ENCODE results near the gene ETV4. TPM values are rescaled to one million over a fixed set of nuclear protein-coding genes. Genes with fewer than 3 reads are reported as not detected.
A peak's percentile ranks its signal among the peaks of the same experiment; 100 is the strongest.

The ETV4 gene
- total RNA-seq, 1 experiment from 2014 or later = 37.8 TPM

DNA sequence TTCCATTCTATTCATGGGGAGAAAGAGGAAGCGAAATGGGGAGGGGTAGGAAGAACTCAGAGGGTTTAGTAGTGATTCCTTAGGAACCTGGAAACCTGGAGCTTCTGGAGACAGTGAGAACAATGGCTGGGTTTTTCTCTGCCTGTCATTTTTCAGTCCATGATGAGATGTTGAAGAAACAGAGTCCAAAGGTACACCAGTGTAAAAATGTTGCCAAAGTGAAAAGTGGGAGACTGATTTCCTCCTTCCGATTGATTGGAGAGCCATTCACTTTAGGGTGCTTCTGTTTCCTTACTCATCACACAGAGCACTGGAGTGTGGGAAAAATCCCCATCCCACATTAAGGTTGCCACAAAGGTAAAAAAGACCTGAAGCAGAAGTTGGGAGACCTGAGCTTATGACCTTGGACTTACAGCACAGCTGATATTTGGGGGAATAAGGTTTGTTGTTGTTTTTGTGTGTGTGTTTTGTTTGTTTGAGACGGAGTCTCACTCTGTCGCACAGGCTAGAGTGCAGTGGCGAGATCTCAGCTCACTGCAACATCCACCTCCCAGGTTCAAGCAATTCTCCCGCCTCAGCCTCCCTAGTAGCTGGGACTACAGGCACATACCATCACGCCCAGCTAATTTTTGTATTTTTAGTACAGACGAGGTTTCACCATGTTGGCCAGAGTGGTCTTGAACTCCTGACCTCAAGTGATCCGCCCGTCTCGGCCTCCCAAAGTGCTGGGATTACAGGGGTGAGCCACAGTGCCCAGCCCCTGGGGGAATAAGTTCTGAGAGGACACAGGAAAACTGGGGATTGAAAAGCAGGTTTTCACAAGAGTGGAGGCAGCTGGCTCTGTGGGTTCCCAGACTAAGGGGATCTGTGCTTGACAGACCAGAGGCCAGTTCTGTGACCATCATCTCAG is 63.8 kb downstream of the ETV4 start:
- H3K4me1 Mint-ChIP-seq (ENCODE audit: low read depth, unreplicated experiment) = peaks cover 13% of the 10 kb centered on the region
- no peaks in the 10 kb centered on the region for H3K27me3 Mint-ChIP-seq (ENCODE audit: insufficient read depth, unreplicated experiment)
- intact Hi-C loops (cut with micrococcal nuclease; ENCODE audit: unreplicated experiment) = loop anchor here (1.0 kb wide), 3 partner anchors 84 to 114 kb away; partner anchors contain the start of gene ARL4D
- H3K36me3 Mint-ChIP-seq (ENCODE audit: insufficient read depth, unreplicated experiment) = peaks cover 8% of the 10 kb centered on the region
- POLR2A ChIA-PET = interaction anchor here (0.5 to 3.8 kb wide), 7 partner anchors 84 to 527 kb away, joined by 3 to 39 read pairs (median 13); partner anchors contain the start of gene ARL4D
- Histone ChIP-seq H3K9me3 (no peaks in the 10 kb centered on the region), H3K36me3 (ENCODE audit: control insufficient read depth, insufficient read depth, low read length) (no peaks in the 10 kb centered on the region), H3K4me3 (ENCODE audit: low read depth, low read length) (no peak overlapping the region), H3K4me1 (peaks cover 29% of the 10 kb centered on the region), H3K27me3 (replicated peaks; ENCODE audit: control insufficient read depth, insufficient read depth, low read length) (no peaks in the 10 kb centered on the region)
- H3K4me3 Mint-ChIP-seq (ENCODE audit: unreplicated experiment) = no peak overlapping the region
- peak overlapping the region; percentile 10 for H3K27ac Mint-ChIP-seq (ENCODE audit: unreplicated experiment)
- TF ChIP-seq, protein P1, sequence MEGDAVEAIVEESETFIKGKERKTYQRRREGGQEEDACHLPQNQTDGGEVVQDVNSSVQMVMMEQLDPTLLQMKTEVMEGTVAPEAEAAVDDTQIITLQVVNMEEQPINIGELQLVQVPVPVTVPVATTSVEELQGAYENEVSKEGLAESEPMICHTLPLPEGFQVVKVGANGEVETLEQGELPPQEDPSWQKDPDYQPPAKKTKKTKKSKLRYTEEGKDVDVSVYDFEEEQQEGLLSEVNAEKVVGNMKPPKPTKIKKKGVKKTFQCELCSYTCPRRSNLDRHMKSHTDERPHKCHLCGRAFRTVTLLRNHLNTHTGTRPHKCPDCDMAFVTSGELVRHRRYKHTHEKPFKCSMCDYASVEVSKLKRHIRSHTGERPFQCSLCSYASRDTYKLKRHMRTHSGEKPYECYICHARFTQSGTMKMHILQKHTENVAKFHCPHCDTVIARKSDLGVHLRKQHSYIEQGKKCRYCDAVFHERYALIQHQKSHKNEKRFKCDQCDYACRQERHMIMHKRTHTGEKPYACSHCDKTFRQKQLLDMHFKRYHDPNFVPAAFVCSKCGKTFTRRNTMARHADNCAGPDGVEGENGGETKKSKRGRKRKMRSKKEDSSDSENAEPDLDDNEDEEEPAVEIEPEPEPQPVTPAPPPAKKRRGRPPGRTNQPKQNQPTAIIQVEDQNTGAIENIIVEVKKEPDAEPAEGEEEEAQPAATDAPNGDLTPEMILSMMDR (IDR thresholded peaks at IDR 0.05; ENCODE audit: insufficient read depth in 1 of 2, low read depth in 1 of 2, low read length in 1 of 2, severe bottlenecking in 1 of 2, unreplicated experiment in 1 of 2) = no peak
- BruUV-seq (replicated peaks) = no TSS peak
- no peak for DNase-seq
- CTCF ChIA-PET = interaction anchor here (1.4 to 3.6 kb wide), 5 partner anchors 13 to 121 kb away, joined by 5 to 211 read pairs (median 17); partner anchors contain the start of gene ARL4D
- H3K9me3 Mint-ChIP-seq (ENCODE audit: unreplicated experiment) = no peaks in the 10 kb centered on the region

DNA sequence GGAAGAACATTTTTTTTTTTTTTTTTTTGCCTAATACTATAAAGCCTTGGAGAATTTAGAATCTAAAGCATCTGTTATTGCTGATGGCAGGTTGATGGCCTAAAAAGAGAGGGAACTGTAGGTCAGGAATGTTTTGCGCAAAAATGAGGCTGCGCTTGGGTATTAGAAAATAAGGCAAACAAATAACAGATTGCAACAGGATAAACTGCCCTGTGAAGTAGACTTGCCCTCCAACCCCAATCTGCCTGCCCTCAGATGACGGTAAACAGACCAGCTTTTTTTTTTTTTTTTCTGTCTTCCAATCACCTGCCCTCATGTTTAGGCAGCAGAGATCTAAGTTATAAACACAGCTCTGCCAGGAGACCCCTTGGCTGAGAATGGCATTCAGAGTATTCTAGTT is 66.2 kb downstream of the ETV4 start:
- no TSS peak for BruUV-seq (replicated peaks)
- H3K27me3 Mint-ChIP-seq (ENCODE audit: insufficient read depth, unreplicated experiment) = no peaks in the 10 kb centered on the region
- no peaks in the 10 kb centered on the region for H3K9me3 Mint-ChIP-seq (ENCODE audit: unreplicated experiment)
- Histone ChIP-seq H3K4me1 (peaks cover 14% of the 10 kb centered on the region), H3K27me3 (replicated peaks; ENCODE audit: control insufficient read depth, insufficient read depth, low read length) (no peaks in the 10 kb centered on the region), H3K9me3 (no peaks in the 10 kb centered on the region), H3K36me3 (ENCODE audit: control insufficient read depth, insufficient read depth, low read length) (no peaks in the 10 kb centered on the region), H3K4me3 (ENCODE audit: low read depth, low read length) (no peak overlapping the region)
- intact Hi-C loops (cut with micrococcal nuclease; ENCODE audit: unreplicated experiment) = loop anchor here (1.0 to 5.0 kb wide), 2 partner anchors 14 to 427 kb away; partner anchors contain the start of gene MPP2
- H3K27ac Mint-ChIP-seq (ENCODE audit: unreplicated experiment) = no peak overlapping the region
- CTCF ChIA-PET = interaction anchor here (0.6 to 1.1 kb wide), 3 partner anchors 81 to 1514 kb away, joined by 3 to 6 read pairs (median 3); partner anchors contain the start of gene ARL4D
- H3K4me3 Mint-ChIP-seq (ENCODE audit: unreplicated experiment) = no peak overlapping the region
- peaks cover 8% of the 10 kb centered on the region for H3K36me3 Mint-ChIP-seq (ENCODE audit: insufficient read depth, unreplicated experiment)
- peaks cover 9% of the 10 kb centered on the region for H3K4me1 Mint-ChIP-seq (ENCODE audit: low read depth, unreplicated experiment)
- POLR2A ChIA-PET = interaction anchor here (0.6 to 1.1 kb wide), 6 partner anchors 82 to 192 kb away, joined by 4 to 17 read pairs (median 6); partner anchors contain the start of gene ARL4D
- DNase-seq = peak in 1 of 2 experiments; percentile 40
- TF ChIP-seq, protein P1 (IDR thresholded peaks at IDR 0.05; ENCODE audit: insufficient read depth in 1 of 2, low read depth in 1 of 2, low read length in 1 of 2, severe bottlenecking in 1 of 2, unreplicated experiment in 1 of 2) = no peak

Other genes with a start within 250 kb of the ETV4 start
- gene ARL4D, start 147.3 kb downstream of the ETV4 start, total RNA-seq (2022) = 16.0 and 19.9 TPM in 2 replicates
- gene DHX8, start 62.4 kb downstream of the ETV4 start, total RNA-seq (2022) = 56.3 and 66.8 TPM in 2 replicates
- 0.72 and 1.7 TPM in 2 replicates for gene MEOX1, start 115.6 kb upstream of the ETV4 start, total RNA-seq (2022)
- gene SOST, start 212.5 kb upstream of the ETV4 start, total RNA-seq (2022) = not detected in 2 replicates
- 78.8 and 86.3 TPM in 2 replicates for gene DUSP3, start 232.6 kb upstream of the ETV4 start, total RNA-seq (2022)
- gene CFAP97D1, start 234.1 kb upstream of the ETV4 start, total RNA-seq (2022) = 0.18 TPM in 1 of 2 replicates, not detected in the other